HepG2 (cell line): ENCODE measurements around the gene GIPC2. TPM values are rescaled to one million over a fixed set of nuclear protein-coding genes. Genes with fewer than 3 reads are reported as not detected.

Experiments
- ATAC-seq: fragments of 200-7000 bp; cut with Tn5 transposase; 3 replicates; pipeline ENCODE4 v1.9.1; 2020; ENCODE audit warnings: mild to moderate bottlenecking, moderate library complexity
- BruUV-seq: library from RNA; stranded (reverse); fragments of 400-500 nt; replicated peaks from 2 replicates; lab custom pipeline; 2021; lab: Mats Ljungman, UMichigan
- CTCF ChIA-PET: fragments of 300-600 bp; formaldehyde crosslinking; extraction: SDS; loops from one replicate; lab custom pipeline; 2021; ENCODE audit warnings: low total read pairs, inconsistent platforms, low intra/inter-chr PET ratio; lab: Yijun Ruan, JAX
- POLR2A ChIA-PET: fragments of 350-600 bp; sonication (Branson Sonifier 250); formaldehyde crosslinking; loops from one replicate; lab custom pipeline; 2020; ENCODE audit warnings: antibody characterized with exemption, inconsistent platforms; lab: Yijun Ruan, JAX
- DNase-seq: peaks from one replicate; pipeline ENCODE4 v3.0.0-alpha.2; 2015; ENCODE audit warnings: low spot score
- FAIRE-seq: peaks from 3 replicates; lab custom pipeline; 2011; peaks lifted over from hg19 to GRCh38; lab: Jason Lieb, UNC
- H2AFZ ChIP-seq: one replicate; pipeline ENCODE4 v1.6.1; 2011; ENCODE audit warnings: low read length, inconsistent platforms
- H3K27ac ChIP-seq: fragments of 300-600 bp; 3 replicates; pipeline ENCODE4 v1.8.0; 2011; ENCODE audit warnings: mixed run types, mild to moderate bottlenecking, mixed read lengths, low read length, inconsistent platforms; ENCODE audit not compliant: insufficient read depth; ENCODE audit errors: extremely low read length
- H3K27me3 ChIP-seq, 2 experiments: fragments of 200-600 bp in 1 of 2; 2 replicates in 1 of 2; 3 replicates in 1 of 2; pipeline versions ENCODE4 v1.6.0 to v1.8.0; 2011; ENCODE audit warnings: low read length in 2 of 2, mild to moderate bottlenecking in 2 of 2, moderate library complexity in 2 of 2, inconsistent platforms in 1 of 2; ENCODE audit not compliant: insufficient read depth in 2 of 2, control insufficient read depth in 1 of 2
- H3K36me3 ChIP-seq, 2 experiments: fragments of 200-600 bp in 1 of 2; replicated peaks in 1 of 2; 2 replicates in 1 of 2; 3 replicates in 1 of 2; pipeline versions ENCODE4 v1.5.1 to v1.8.0; 2011; ENCODE audit warnings: low read length in 2 of 2, inconsistent platforms in 1 of 2; ENCODE audit not compliant: insufficient read depth in 2 of 2, control insufficient read depth in 1 of 2
- H3K4me1 ChIP-seq: 2 replicates; pipeline ENCODE4 v1.5.1; 2012; ENCODE audit warnings: low read length, inconsistent platforms; ENCODE audit not compliant: insufficient read depth
- H3K4me2 ChIP-seq: 2 replicates; pipeline ENCODE4 v1.6.0; 2011; ENCODE audit warnings: low read depth, low read length, inconsistent platforms
- H3K4me3 ChIP-seq, 3 experiments: fragments of 200-600 bp in 1 of 3; sonication (generic), shearing (Covaris generic) in 1 of 3; replicated peaks in 1 of 3; 2 replicates each; pipeline ENCODE4 v1.5.1; 2011 to 2016; ENCODE audit warnings: low read length in 3 of 3, inconsistent platforms in 2 of 3, low read depth in 2 of 3, mild to moderate bottlenecking in 2 of 3, control low read depth in 1 of 3, mixed read lengths in 1 of 3; ENCODE audit not compliant: insufficient read depth in 1 of 3
- H3K79me2 ChIP-seq: one replicate; pipeline ENCODE4 v1.6.1; 2011; ENCODE audit warnings: low read length, inconsistent platforms; ENCODE audit not compliant: insufficient read depth
- H3K9ac ChIP-seq: 2 replicates; pipeline ENCODE4 v1.6.0; 2011; ENCODE audit warnings: mild to moderate bottlenecking, low read depth, low read length, inconsistent platforms; ENCODE audit not compliant: insufficient read depth
- H3K9me3 ChIP-seq: 2 replicates; pipeline ENCODE4 v1.5.1; 2012; ENCODE audit warnings: mild to moderate bottlenecking, low read length
- H4K20me1 ChIP-seq: 2 replicates; pipeline ENCODE4 v1.6.0; 2011; ENCODE audit warnings: inconsistent platforms, mild to moderate bottlenecking, low read length, moderate library complexity; ENCODE audit not compliant: insufficient read depth
- PHB2 ChIP-seq: fragments of 450-650 bp; IDR thresholded peaks from 2 replicates; pipeline ENCODE4 v1.6.1; 2018; ENCODE audit not compliant: partially characterized antibody
- PHF8 ChIP-seq: sonication (generic); formaldehyde crosslinking; IDR thresholded peaks from 2 replicates; pipeline ENCODE4 v1.5.0; 2020; ENCODE audit warnings: missing genetic modification reagents
- SYNCRIP ChIP-seq: fragments of 200-400 bp; formaldehyde crosslinking; IDR thresholded peaks from 2 replicates; pipeline ENCODE4 v1.6.1; 2018; ENCODE audit warnings: mild to moderate bottlenecking, low read depth, low read length; ENCODE audit not compliant: insufficient read depth
- ZNF136 ChIP-seq: sonication (generic); formaldehyde crosslinking; IDR thresholded peaks from 2 replicates; pipeline ENCODE4 v1.8.1; 2022; ENCODE audit warnings: low read depth, mild to moderate bottlenecking, moderate library complexity, missing genetic modification reagents
- ZNF577 ChIP-seq: sonication (generic); formaldehyde crosslinking; IDR thresholded peaks from 2 replicates; pipeline ENCODE4 v1.4.0; 2020; ENCODE audit warnings: mild to moderate bottlenecking, low read depth, missing genetic modification reagents, borderline replicate concordance
- WGBS: methylation state at CpG from one replicate; pipeline ENCODE4 v1.1.6; 2017; ENCODE audit warnings: low lambda C conversion rate; 5-methylcytosine and 5-hydroxymethylcytosine counted together
- in situ Hi-C: cut with HindIII; loops from 2 replicates; pipeline ENCODE4 v1.10.0; 2017; ENCODE audit warnings: low pct_unique_long_range_greater_than_20kb; ENCODE audit not compliant: extremely low pct_ligation_motif_present
- intact Hi-C: fragments of 100-400 bp; cut with micrococcal nuclease; formaldehyde crosslinking; loops from one replicate; pipeline ENCODE4 v1.10.0; 2022; ENCODE audit not compliant: unreplicated experiment
- polyA plus RNA-seq, 8 experiments: library from polyadenylated mRNA; depleted of rRNA in 3 of 8; stranded (reverse) in 7 of 8; unstranded in 1 of 8; fragments of >200 nt; fragmentation: Illumina TruSeq in 4 of 8; extraction: Trizol in 4 of 8; gene quantifications; 2 replicates each; pipeline versions ENCODE4 v1.2.1 to v1.2.3, GENCODE V29; 2011 to 2016; ENCODE audit warnings: low read depth in 4 of 8, missing spikeins in 1 of 8, mixed read lengths in 1 of 8; ENCODE audit not compliant: insufficient read depth in 1 of 8
- total RNA-seq, 5 experiments: library from RNA; depleted of rRNA; stranded (reverse); fragments of >200 nt; fragmentation: Illumina TruSeq; extraction: Trizol; gene quantifications; 2 replicates each; pipeline ENCODE4 v1.2.3, GENCODE V29; 2016; ENCODE audit warnings: low read depth in 1 of 5
- TF ChIP-seq, protein P1 (sequence below): sonication (generic); formaldehyde crosslinking; IDR thresholded peaks from 2 replicates; pipeline ENCODE4 v1.4.0; 2020; ENCODE audit warnings: missing genetic modification reagents, borderline replicate concordance

The GIPC2 gene
- total and polyA plus RNA-seq, 2 of the 13 experiments (the other 11 are each of a cell fraction or from before 2014, with no cell fraction given): 6.1 to 21.6 TPM

GRCh38 chr1:78058670-78059069 lies 12.9 kb downstream of the GIPC2 start:
- Histone ChIP-seq H2AFZ (no peak overlapping the region), H3K9ac (no peak overlapping the region), H3K4me1 (no peaks in the 10 kb centered on the region), H3K27ac (no peak overlapping the region), H4K20me1 (peaks cover 7% of the 10 kb centered on the region; the same call in 1 of the 2 replicates), H3K4me2 (no peak overlapping the region), H3K4me3 (no peak overlapping the region), H3K36me3 (no peaks in the 10 kb centered on the region; a peak in 1 of 5 replicates), H3K9me3 (no peaks in the 10 kb centered on the region), H3K79me2 (peaks cover 64% of the 10 kb centered on the region), H3K27me3 (no peaks in the 10 kb centered on the region)
- FAIRE-seq (no peak), ATAC-seq (no peak), DNase-seq (no peak)
- BruUV-seq: no TSS peak
- POLR2A ChIA-PET: no interaction called here
- WGBS: 95% methylated on average over 4 of the region's 4 CpGs
- CTCF ChIA-PET: no interaction called here
- TF ChIP-seq ZNF577 (CRISPR knock-in tag) (no peak), SYNCRIP (no peak), PHB2 (no peak), PHF8 (CRISPR knock-in tag) (no peak), ZNF136 (CRISPR knock-in tag) (no peak)
- TF ChIP-seq, protein P1, sequence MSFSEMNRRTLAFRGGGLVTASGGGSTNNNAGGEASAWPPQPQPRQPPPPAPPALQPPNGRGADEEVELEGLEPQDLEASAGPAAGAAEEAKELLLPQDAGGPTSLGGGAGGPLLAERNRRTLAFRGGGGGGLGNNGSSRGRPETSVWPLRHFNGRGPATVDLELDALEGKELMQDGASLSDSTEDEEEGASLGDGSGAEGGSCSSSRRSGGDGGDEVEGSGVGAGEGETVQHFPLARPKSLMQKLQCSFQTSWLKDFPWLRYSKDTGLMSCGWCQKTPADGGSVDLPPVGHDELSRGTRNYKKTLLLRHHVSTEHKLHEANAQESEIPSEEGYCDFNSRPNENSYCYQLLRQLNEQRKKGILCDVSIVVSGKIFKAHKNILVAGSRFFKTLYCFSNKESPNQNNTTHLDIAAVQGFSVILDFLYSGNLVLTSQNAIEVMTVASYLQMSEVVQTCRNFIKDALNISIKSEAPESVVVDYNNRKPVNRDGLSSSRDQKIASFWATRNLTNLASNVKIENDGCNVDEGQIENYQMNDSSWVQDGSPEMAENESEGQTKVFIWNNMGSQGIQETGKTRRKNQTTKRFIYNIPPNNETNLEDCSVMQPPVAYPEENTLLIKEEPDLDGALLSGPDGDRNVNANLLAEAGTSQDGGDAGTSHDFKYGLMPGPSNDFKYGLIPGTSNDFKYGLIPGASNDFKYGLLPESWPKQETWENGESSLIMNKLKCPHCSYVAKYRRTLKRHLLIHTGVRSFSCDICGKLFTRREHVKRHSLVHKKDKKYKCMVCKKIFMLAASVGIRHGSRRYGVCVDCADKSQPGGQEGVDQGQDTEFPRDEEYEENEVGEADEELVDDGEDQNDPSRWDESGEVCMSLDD (CRISPR knock-in tag): no peak
- intact Hi-C loops: no loop called here
- in situ Hi-C loops: no loop called here
